NCI-H128 (cell line): Measurements from ENCODE around the gene SRRM4.

Experiments
- DNase-seq: peaks from one replicate; lab custom pipeline; 2025; ENCODE audit not compliant: unreplicated experiment; lab: John Stamatoyannopoulos, UW

SRRM4 gene

GRCh38 chr12:119114294-119114693 is 133.0 kb downstream of the SRRM4 start:
- no peak for DNase-seq

GRCh38 chr12:119115296-119115905 is 134.1 kb downstream of the SRRM4 start:
- peak; percentile 39 for DNase-seq

- no peak for DNase-seq
Observed at GRCh38 chr12:119117936-119118335, 136.6 kb downstream of the SRRM4 start.

GRCh38 chr12:119118625-119119024 is 137.3 kb downstream of the SRRM4 start:
- DNase-seq, result no peak

GRCh38 chr12:119122047-119122446 is 140.7 kb downstream of the SRRM4 start:
- DNase-seq, result no peak

GRCh38 chr12:119122751-119123150 is 141.4 kb downstream of the SRRM4 start:
- DNase-seq, result no peak

- no peak for DNase-seq
Observed at GRCh38 chr12:119128527-119128926, 147.2 kb downstream of the SRRM4 start.

- DNase-seq, result no peak
Observed at GRCh38 chr12:119129827-119130434, 148.6 kb downstream of the SRRM4 start.

- no peak for DNase-seq
Observed at GRCh38 chr12:119130523-119130922, 149.2 kb downstream of the SRRM4 start.

- DNase-seq, result no peak
Observed at GRCh38 chr12:119134284-119135072, 153.1 kb downstream of the SRRM4 start.

- no peak for DNase-seq
Observed at GRCh38 chr12:119136811-119137410, 155.6 kb downstream of the SRRM4 start.

- DNase-seq, result no peak
Observed at GRCh38 chr12:119139448-119139847, 158.1 kb downstream of the SRRM4 start.

- DNase-seq, result no peak
Observed at GRCh38 chr12:119145367-119145766, 164.0 kb downstream of the SRRM4 start.

GRCh38 chr12:119147847-119148448 is 166.6 kb downstream of the SRRM4 start:
- no peak for DNase-seq

GRCh38 chr12:119149270-119149669 is 167.9 kb downstream of the SRRM4 start:
- DNase-seq, result no peak

GRCh38 chr12:119151445-119152026 is 170.2 kb downstream of the SRRM4 start:
- no peak for DNase-seq

- DNase-seq, result no peak
Observed at GRCh38 chr12:119153477-119154434, 172.4 kb downstream of the SRRM4 start.

GRCh38 chr12:119154435-119154818 is 173.1 kb downstream of the SRRM4 start:
- DNase-seq, result no peak

GRCh38 chr12:119156401-119157044 is 175.2 kb downstream of the SRRM4 start:
- no peak for DNase-seq
